OCI-LY7 (cell line): ENCODE results near the gene STK10.

Experiments used
- CTCF ChIP-seq: fragments of 200-600 bp; sonication (generic); conservative IDR thresholded peaks from 2 replicates; pipeline ENCODE4 v1.5.1; 2014; ENCODE audit warnings: mild to moderate bottlenecking, antibody characterized with exemption, low read length, moderate library complexity, mixed read lengths
- EZH2phosphoT487 ChIP-seq: fragments of 200-600 bp; sonication (generic); IDR thresholded peaks from 2 replicates; pipeline ENCODE4 v1.6.1; 2018; ENCODE audit warnings: low read depth, borderline replicate concordance, mild to moderate bottlenecking, mixed run types, antibody characterized with exemption, low read length, moderate library complexity, mixed read lengths

- TF ChIP-seq CTCF (no peak), EZH2phosphoT487 (no peak)
These were observed 78.3 kb downstream of the STK10 start for GRCh38 chr5:172109749-172110148.
